Duodenal mucosa (tissue), 2 donors: ENCODE data around the gene DNASE1L3.

Source experiments
- H3K27ac ChIP-seq: one replicate; pipeline ENCODE4 v1.7.0; 2013; ENCODE audit warnings: low read depth, low read length
- H3K27me3 ChIP-seq, 2 donors: one replicate each; pipeline ENCODE4 v1.7.0; 2013; ENCODE audit warnings: low read length in 2 of 2, control low read depth in 1 of 2; ENCODE audit not compliant: insufficient read depth in 2 of 2, control insufficient read depth in 1 of 2
- H3K36me3 ChIP-seq, 2 donors: one replicate each; pipeline ENCODE4 v1.7.0; 2013; ENCODE audit warnings: low read length in 2 of 2, control low read depth in 1 of 2; ENCODE audit not compliant: insufficient read depth in 2 of 2, control insufficient read depth in 1 of 2
- H3K4me1 ChIP-seq, 2 donors: one replicate each; pipeline ENCODE4 v1.7.0; 2013; ENCODE audit warnings: low read length in 2 of 2, control low read depth in 1 of 2; ENCODE audit not compliant: insufficient read depth in 2 of 2, control insufficient read depth in 1 of 2
- H3K4me3 ChIP-seq, 2 donors: one replicate each; pipeline ENCODE4 v1.7.0; 2013; ENCODE audit warnings: low read length in 2 of 2, low read depth in 1 of 2
- H3K9ac ChIP-seq, 2 donors: one replicate each; pipeline ENCODE4 v1.7.0; 2013; ENCODE audit warnings: low read length in 2 of 2, low read depth in 1 of 2
- H3K9me3 ChIP-seq, 2 donors: one replicate each; pipeline ENCODE4 v1.7.0; 2013; ENCODE audit warnings: low read length in 2 of 2, control low read depth in 1 of 2; ENCODE audit not compliant: control insufficient read depth in 1 of 2

Gene DNASE1L3

DNA sequence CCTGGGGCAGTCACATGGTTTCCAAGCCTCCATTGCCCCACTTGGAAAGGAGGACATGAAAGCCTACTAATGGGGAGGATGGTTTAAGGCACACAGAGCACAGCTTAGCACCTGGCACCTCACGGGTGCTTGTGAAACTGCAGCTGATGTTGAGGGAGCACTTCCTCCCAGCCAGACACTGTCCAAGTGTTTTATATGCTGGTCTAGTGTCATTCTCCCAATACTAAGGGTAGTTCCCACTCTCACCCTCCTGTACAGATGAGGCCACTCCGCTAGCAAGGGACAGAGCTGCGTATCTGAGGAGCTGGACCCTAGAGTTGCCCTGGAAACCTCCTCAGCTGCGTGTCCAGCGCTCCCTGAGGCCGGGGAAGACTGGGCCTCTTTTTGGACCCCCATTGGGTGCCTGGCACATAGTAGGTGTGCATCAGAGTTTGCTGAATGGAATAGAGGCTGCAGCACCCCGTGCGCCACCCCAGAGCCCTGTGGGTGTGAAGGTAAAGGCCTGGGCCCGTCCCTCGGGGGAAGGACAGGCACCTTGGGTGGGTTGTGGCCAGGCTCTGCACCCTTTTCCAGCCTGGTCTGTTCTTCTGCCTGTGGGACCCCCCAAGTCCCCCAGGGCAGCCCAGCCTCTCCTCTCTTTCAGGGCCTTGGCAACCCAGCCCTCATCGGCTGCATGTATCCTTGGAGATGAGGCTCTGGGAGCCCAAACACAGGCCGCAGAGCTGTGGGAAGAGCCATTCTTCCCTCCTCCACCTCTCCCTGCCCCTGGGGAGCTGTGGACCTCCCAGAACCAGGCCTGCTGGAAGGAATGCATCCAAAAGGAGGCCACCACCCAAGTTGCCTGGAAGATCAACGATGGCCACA, 31.3 kb downstream of the DNASE1L3 start:
- Histone ChIP-seq H3K9me3 (no peaks in the 10 kb centered on the region), H3K4me1 (peaks cover 38 to 44% of the 10 kb centered on the region in 2 donors), H3K27ac (no peak overlapping the region), H3K27me3 (no peaks in the 10 kb centered on the region), H3K4me3 (no peak overlapping the region), H3K9ac (no peak overlapping the region), H3K36me3 (no peaks in the 10 kb centered on the region)

- peaks cover 46 to 52% of the 10 kb centered on the region in 2 donors for H3K4me1 ChIP-seq
- H3K27me3 ChIP-seq: no peaks in the 10 kb centered on the region
- peak overlapping the region; percentile 61 to 64 for H3K4me3 ChIP-seq
- peak overlapping the region in 1 of 2 donors; percentile 34 for H3K9ac ChIP-seq
- no peaks in the 10 kb centered on the region for H3K36me3 ChIP-seq
- H3K9me3 ChIP-seq: no peaks in the 10 kb centered on the region
- no peak overlapping the region for H3K27ac ChIP-seq
Measured at GRCh38 chr3:58178528-58179234, 32.1 kb downstream of the DNASE1L3 start.

- peak overlapping the region; percentile 34 to 63 for H3K9ac ChIP-seq
- H3K4me1 ChIP-seq: peaks cover 53 to 59% of the 10 kb centered on the region in 2 donors
Measured at GRCh38 chr3:58177747-58178527, 32.8 kb downstream of the DNASE1L3 start.

GRCh38 chr3:58176827-58177489, 33.8 kb downstream of the DNASE1L3 start:
- Histone ChIP-seq H3K4me3 (no peak overlapping the region), H3K27me3 (no peaks in the 10 kb centered on the region), H3K4me1 (peaks cover 53 to 64% of the 10 kb centered on the region in 2 donors), H3K36me3 (peaks cover 0 to under 1% of the 10 kb centered on the region in 2 donors), H3K27ac (no peak overlapping the region), H3K9me3 (no peaks in the 10 kb centered on the region), H3K9ac (no peak overlapping the region)

More at GRCh38 chr3:58177747-58178527, 32.8 kb downstream of the DNASE1L3 start:
- Histone ChIP-seq H3K9me3 (no peaks in the 10 kb centered on the region), H3K27me3 (no peaks in the 10 kb centered on the region), H3K27ac (no peak overlapping the region), H3K36me3 (no peaks in the 10 kb centered on the region), H3K4me3 (peak overlapping the region; percentile 61 to 64)

GRCh38 chr3:58176185-58176530, 34.6 kb downstream of the DNASE1L3 start:
- Histone ChIP-seq H3K36me3 (peaks cover 1 to 7% of the 10 kb centered on the region in 2 donors), H3K27me3 (no peaks in the 10 kb centered on the region), H3K9ac (peak overlapping the region; percentile 7 to 52), H3K4me3 (peak overlapping the region; percentile 19 to 35), H3K27ac (peak overlapping the region; percentile 60), H3K4me1 (peaks cover 49 to 59% of the 10 kb centered on the region in 2 donors), H3K9me3 (no peaks in the 10 kb centered on the region)

- Histone ChIP-seq H3K9me3 (no peaks in the 10 kb centered on the region), H3K9ac (peak overlapping the region; percentile 7 to 52), H3K27me3 (no peaks in the 10 kb centered on the region), H3K36me3 (peaks cover 7 to 11% of the 10 kb centered on the region in 2 donors), H3K4me1 (peaks cover 46 to 59% of the 10 kb centered on the region in 2 donors), H3K4me3 (peak overlapping the region; percentile 19 to 35), H3K27ac (peak overlapping the region; percentile 60)
Measured at GRCh38 chr3:58175437-58176184, 35.2 kb downstream of the DNASE1L3 start.

- Histone ChIP-seq H3K9ac (peak overlapping the region; percentile 7 to 39), H3K4me1 (peaks cover 46 to 59% of the 10 kb centered on the region in 2 donors)
Measured at GRCh38 chr3:58175187-58175436, 35.7 kb downstream of the DNASE1L3 start.

DNA sequence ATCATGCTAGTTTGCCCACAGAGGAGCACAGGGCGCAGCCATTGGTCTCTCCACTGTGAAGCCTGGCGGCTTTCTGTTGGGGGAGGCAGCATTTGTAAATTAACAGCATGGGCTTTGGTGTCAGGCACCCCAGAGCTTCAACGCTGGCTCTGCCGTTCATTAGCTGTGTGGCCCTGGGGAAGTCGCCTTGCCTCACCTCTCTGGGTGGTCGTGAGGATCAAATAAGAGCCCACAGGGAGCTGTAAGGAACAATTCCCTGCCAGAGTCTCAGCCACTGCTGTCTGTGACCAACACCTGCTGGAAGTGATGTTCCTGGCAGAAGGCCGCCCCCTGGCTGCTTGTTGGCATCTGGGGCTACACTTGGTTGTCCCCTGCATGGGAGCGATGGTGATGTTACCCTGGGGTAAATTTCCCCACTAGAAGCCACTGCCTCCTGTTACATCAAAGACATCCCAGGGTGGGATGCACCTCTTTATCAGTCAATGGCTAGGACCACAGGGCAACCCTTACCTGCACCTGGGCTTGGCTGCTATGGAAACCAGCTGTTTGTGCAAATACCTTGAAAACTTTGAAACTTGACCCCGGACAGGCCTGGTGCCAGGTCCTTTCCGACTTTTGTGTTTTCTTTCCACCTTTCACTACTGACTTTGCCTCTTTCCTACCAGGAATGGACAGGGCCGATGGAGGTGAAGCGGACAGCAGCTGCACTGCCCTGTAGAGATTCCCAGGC, 36.9 kb downstream of the DNASE1L3 start:
- Histone ChIP-seq H3K4me1 (peaks cover 45 to 59% of the 10 kb centered on the region in 2 donors), H3K27ac (peak overlapping the region; percentile 20), H3K9ac (no peak overlapping the region), H3K9me3 (no peaks in the 10 kb centered on the region), H3K4me3 (no peak overlapping the region), H3K27me3 (no peaks in the 10 kb centered on the region), H3K36me3 (peaks cover 21 to 29% of the 10 kb centered on the region in 2 donors)

More at GRCh38 chr3:58175187-58175436, 35.7 kb downstream of the DNASE1L3 start:
- Histone ChIP-seq H3K4me3 (peak overlapping the region; percentile 11 to 35), H3K27ac (peak overlapping the region; percentile 48), H3K9me3 (no peaks in the 10 kb centered on the region), H3K27me3 (no peaks in the 10 kb centered on the region), H3K36me3 (peaks cover 12 to 16% of the 10 kb centered on the region in 2 donors)
